K562 (cell line): ENCODE data around the gene MECR. TPM values are rescaled to one million over a fixed set of nuclear protein-coding genes. Genes with fewer than 3 reads are reported as not detected.

Source experiments
- ATF1 ChIP-seq, 2 experiments: fragments of 450-650 bp in 1 of 2; IDR thresholded peaks; 2 replicates each; pipeline ENCODE4 v1.6.1; 2016; ENCODE audit warnings: missing compliant biosample characterization in 1 of 2, missing genetic modification characterization in 1 of 2
- DMBX1 ChIP-seq: fragments of 250-450 bp; sonication (Bioruptor Pico); IDR thresholded peaks from 2 replicates; pipeline ENCODE4 v1.8.0; 2022; ENCODE audit warnings: inconsistent platforms, mild to moderate bottlenecking, moderate library complexity, borderline replicate concordance
- E2F8 ChIP-seq: fragments of 450-650 bp; IDR thresholded peaks from 2 replicates; pipeline ENCODE4 v1.7.1; 2018; ENCODE audit warnings: mild to moderate bottlenecking, low read depth; ENCODE audit not compliant: partially characterized antibody
- ELF2 ChIP-seq: fragments of 250-450 bp; sonication (Bioruptor Pico); IDR thresholded peaks from 2 replicates; pipeline ENCODE4 v1.5.0; 2021; ENCODE audit warnings: mild to moderate bottlenecking
- ETS2 ChIP-seq: IDR thresholded peaks from 2 replicates; pipeline ENCODE4 v1.6.1; 2016; ENCODE audit warnings: borderline replicate concordance, missing genetic modification characterization, mild to moderate bottlenecking, moderate library complexity, missing compliant biosample characterization; ENCODE audit not compliant: poor library complexity, severe bottlenecking
- FOXA3 ChIP-seq, 2 experiments: fragments of 450-650 bp in 1 of 2; sonication (generic) in 1 of 2; formaldehyde crosslinking; IDR thresholded peaks in 1 of 2; conservative IDR thresholded peaks in 1 of 2; 2 replicates each; pipeline versions ENCODE4 v1.4.0 to v1.8.0; 2020 to 2022; ENCODE audit warnings: mild to moderate bottlenecking in 2 of 2, missing genetic modification reagents in 1 of 2
- GTF2E2 ChIP-seq: fragments of 200-800 bp; sonication (Bioruptor generic); IDR thresholded peaks from 2 replicates; pipeline ENCODE4 v1.6.1; 2016; ENCODE audit warnings: missing genetic modification characterization, missing compliant biosample characterization
- HDAC3 ChIP-seq: fragments of 450-650 bp; IDR thresholded peaks from 2 replicates; pipeline ENCODE4 v1.6.1; 2018; ENCODE audit warnings: borderline replicate concordance, mild to moderate bottlenecking, moderate library complexity; ENCODE audit not compliant: partially characterized antibody
- HEY1 ChIP-seq: fragments of 250-450 bp; sonication (Bioruptor Pico); IDR thresholded peaks from 2 replicates; pipeline ENCODE4 v1.5.0; 2020; ENCODE audit warnings: mild to moderate bottlenecking, moderate library complexity, borderline replicate concordance
- HNRNPH1 ChIP-seq: fragments of 200-400 bp; formaldehyde crosslinking; optimal IDR thresholded peaks from 2 replicates; pipeline ENCODE3; 2017; ENCODE audit warnings: low read depth, mild to moderate bottlenecking, low read length, moderate library complexity
- NFIC ChIP-seq: fragments of 450-650 bp; IDR thresholded peaks from 2 replicates; pipeline ENCODE4 v1.6.1; 2017; ENCODE audit warnings: mild to moderate bottlenecking, inconsistent platforms
- POLR2AphosphoS2 ChIP-seq: IDR thresholded peaks from 2 replicates; pipeline ENCODE4 v1.6.1; 2012; ENCODE audit warnings: low read length, improper control_type of control experiment
- SETDB1 ChIP-seq: IDR thresholded peaks from one replicate; pipeline ENCODE4 v1.6.1; 2012; ENCODE audit warnings: low read length, control low read depth, inconsistent platforms
- THAP12 ChIP-seq: fragments of 250-450 bp; sonication (Bioruptor Pico); IDR thresholded peaks from 2 replicates; pipeline ENCODE4 v1.9.0; 2021; ENCODE audit warnings: mild to moderate bottlenecking, inconsistent platforms
- ZNF175 ChIP-seq: fragments of 200-800 bp; sonication (Bioruptor generic); IDR thresholded peaks from 2 replicates; pipeline ENCODE4 v1.6.1; 2016; ENCODE audit warnings: low read depth, mild to moderate bottlenecking, missing genetic modification characterization, missing compliant biosample characterization
- ZNF3 ChIP-seq: fragments of 250-450 bp; sonication (Bioruptor Pico); IDR thresholded peaks from 2 replicates; pipeline ENCODE4 v1.5.0; 2021; ENCODE audit warnings: mild to moderate bottlenecking, moderate library complexity
- ZNF584 ChIP-seq: fragments of 200-800 bp; sonication (Bioruptor generic); IDR thresholded peaks from 2 replicates; pipeline ENCODE4 v1.6.1; 2016; ENCODE audit warnings: low read depth, mild to moderate bottlenecking, missing genetic modification characterization, missing compliant biosample characterization
- polyA plus RNA-seq, 8 experiments: library from polyadenylated mRNA; depleted of rRNA in 4 of 8; stranded (reverse) in 5 of 8; unstranded in 3 of 8; fragments of >200 nt; fragmentation: Nextera tagmentation in 2 of 8; fragmentation: Illumina TruSeq in 1 of 8; extraction: Ambion mirVana in 2 of 8; extraction: Trizol in 1 of 8; gene quantifications; 2 replicates each; pipeline versions ENCODE4 v1.2.1 to v1.2.3, GENCODE V29; 2011 to 2014; ENCODE audit warnings: inconsistent platforms in 1 of 8, missing spikeins in 1 of 8
- total RNA-seq, 7 experiments: library from RNA; depleted of rRNA in 6 of 7; stranded (reverse); fragments of >200 nt in 6 of 7; fragmentation: Illumina TruSeq in 2 of 7; extraction: Trizol in 2 of 7; gene quantifications; 2 replicates each; pipeline versions ENCODE4 v1.2.1 to v1.2.3, GENCODE V29; 2011 to 2021; ENCODE audit warnings: low replicate concordance in 1 of 7
- TF ChIP-seq, protein P1 (sequence below): sonication (generic); IDR thresholded peaks from 2 replicates; pipeline ENCODE4 v1.6.1; 2016
- TF ChIP-seq, protein P2 (sequence below): fragments of 450-650 bp; conservative IDR thresholded peaks from 2 replicates; pipeline ENCODE4 v1.6.1; 2016; ENCODE audit warnings: missing genetic modification characterization, low read depth, mild to moderate bottlenecking, control low read depth, missing compliant biosample characterization

The MECR gene
- total and polyA plus RNA-seq, 9 of the 15 experiments (the other 6 are each of a cell fraction or from before 2014, with no cell fraction given) = 10.4 to 58.6 (median 42.9) TPM

- TF ChIP-seq, protein P1, sequence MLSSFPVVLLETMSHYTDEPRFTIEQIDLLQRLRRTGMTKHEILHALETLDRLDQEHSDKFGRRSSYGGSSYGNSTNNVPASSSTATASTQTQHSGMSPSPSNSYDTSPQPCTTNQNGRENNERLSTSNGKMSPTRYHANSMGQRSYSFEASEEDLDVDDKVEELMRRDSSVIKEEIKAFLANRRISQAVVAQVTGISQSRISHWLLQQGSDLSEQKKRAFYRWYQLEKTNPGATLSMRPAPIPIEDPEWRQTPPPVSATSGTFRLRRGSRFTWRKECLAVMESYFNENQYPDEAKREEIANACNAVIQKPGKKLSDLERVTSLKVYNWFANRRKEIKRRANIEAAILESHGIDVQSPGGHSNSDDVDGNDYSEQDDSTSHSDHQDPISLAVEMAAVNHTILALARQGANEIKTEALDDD = no peak
- TF ChIP-seq ZNF3 (no peak), GTF2E2 (tag) (peak; percentile 87), ZNF584 (CRISPR knock-in tag) (no peak; the same call in 1 of the 2 replicates), THAP12 (peak; percentile 87), POLR2AphosphoS2 (no peak), ZNF175 (CRISPR knock-in tag) (peak; percentile 88; the same call in 1 of the 2 replicates), NFIC (peak; percentile 42; the same call in 1 of the 2 replicates), HNRNPH1 (no peak), E2F8 (peak; percentile 88), ETS2 (tag) (no peak), ELF2 (no peak; the same call in none of the 2 replicates), FOXA3 (CRISPR knock-in tag; conservative IDR thresholded peaks at IDR 0.05 in 1 of 2, IDR thresholded peaks at IDR 0.05 in 1 of 2) (peak in 1 of 2 experiments; percentile 90; a peak in 2 of 4 replicates), HEY1 (no peak), SETDB1 (peak; percentile 97), DMBX1 (CRISPR knock-in tag) (peak; percentile 64; the same call in 1 of the 2 replicates), ATF1 (CRISPR knock-in tag; IDR thresholded peaks at IDR 0.05) (no peak; the same call in 1 of the 2 replicates), ATF1 (tag; IDR thresholded peaks at IDR 0.05) (peak; percentile 93), HDAC3 (no peak)
- TF ChIP-seq, protein P2, sequence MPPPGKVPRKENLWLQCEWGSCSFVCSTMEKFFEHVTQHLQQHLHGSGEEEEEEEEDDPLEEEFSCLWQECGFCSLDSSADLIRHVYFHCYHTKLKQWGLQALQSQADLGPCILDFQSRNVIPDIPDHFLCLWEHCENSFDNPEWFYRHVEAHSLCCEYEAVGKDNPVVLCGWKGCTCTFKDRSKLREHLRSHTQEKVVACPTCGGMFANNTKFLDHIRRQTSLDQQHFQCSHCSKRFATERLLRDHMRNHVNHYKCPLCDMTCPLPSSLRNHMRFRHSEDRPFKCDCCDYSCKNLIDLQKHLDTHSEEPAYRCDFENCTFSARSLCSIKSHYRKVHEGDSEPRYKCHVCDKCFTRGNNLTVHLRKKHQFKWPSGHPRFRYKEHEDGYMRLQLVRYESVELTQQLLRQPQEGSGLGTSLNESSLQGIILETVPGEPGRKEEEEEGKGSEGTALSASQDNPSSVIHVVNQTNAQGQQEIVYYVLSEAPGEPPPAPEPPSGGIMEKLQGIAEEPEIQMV (tag) = no peak
Measured at GRCh38 chr1:29181413-29182225, 49.1 kb downstream of the MECR start, which contains the start of gene SRSF4 (continued).
